GM19372 (cell line): ENCODE measurements around the gene UPK3A.
"Not testable (repeated sequence)": the region's sequence is repeated elsewhere in the genome, so short reads cannot be mapped to it uniquely, and the experiment has no call there.

Experiments
- ATAC-seq: cut with Tn5 transposase; IDR thresholded peaks from one replicate; pipeline ENCODE4 v1.9.1; 2021; ENCODE audit warnings: mild to moderate bottlenecking, low read depth, moderate library complexity; ENCODE audit not compliant: unreplicated experiment

The UPK3A gene

DNA sequence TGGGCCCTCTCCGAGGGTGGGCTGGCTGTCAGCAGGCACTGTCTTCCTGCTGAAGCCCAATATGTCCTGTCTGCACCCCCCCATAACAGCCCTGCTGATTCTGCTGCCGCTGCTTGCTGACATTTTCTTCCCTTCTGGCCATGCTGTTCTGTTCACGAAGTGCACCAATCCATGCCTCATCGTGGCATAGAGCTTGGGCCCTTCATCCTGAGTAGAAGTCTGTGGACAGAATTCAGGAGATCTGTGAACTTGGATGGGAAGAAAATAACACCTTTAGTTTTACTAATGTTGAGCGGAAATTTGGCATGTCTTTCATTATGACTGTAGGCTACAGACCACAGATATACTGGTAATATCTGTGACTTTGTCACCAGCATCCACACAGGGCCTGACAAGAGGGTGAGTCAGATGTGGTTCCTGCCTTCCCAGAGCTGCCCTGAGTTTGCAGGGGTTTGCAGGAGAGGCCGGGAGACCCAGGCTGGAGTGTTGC is 29.9 kb upstream of the UPK3A start:
- no peak for ATAC-seq

DNA sequence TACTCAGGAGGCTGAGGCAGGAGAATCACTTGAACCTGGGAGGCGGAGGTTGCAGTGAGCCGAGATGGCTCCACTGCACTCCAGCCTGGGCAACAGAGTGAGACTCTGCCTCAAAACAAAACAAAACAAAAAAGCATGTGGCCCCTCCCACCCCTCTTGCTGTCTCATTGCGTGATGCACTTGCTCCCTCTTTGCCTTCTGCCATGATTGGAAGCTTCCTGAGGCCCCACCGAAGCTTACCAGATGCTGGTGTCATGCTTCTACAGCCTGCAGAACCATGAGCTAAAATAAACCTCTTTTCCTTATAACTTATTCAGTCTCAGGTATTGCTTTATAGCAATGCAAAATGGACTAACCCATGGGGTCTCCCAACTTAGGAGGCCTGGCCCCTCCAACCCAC is 26.8 kb upstream of the UPK3A start:
- not testable (repeated sequence) for ATAC-seq

DNA sequence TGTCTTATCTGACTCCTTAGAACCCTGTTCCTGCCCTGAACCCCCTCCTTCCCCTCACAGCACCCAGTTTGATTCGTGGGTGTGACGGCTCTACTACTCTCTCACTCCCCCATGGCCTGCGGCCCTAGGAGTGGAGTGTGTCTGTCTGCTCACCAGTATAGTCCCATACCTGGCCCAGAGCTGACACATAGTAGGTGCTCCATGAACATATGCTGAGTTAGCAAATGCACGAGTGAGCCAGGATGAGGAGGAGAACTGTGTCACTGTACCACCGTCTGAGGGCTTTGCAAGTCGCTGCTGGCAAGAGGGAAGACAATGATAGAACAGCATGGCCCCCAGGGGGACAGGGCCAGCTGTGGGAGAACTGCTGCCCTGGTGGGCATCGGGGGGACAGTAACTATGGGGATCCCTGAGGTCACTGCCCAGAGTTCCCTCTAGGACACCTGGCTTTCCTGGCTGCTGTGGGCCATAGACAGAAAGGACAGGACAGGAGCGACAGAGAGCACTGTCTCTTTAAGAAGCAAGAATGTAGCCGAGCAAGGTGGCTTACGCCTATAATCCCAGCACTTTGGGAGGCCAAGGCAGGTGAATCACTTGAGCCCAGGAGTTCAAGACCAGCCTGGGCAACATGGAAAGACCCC is 24.9 kb upstream of the UPK3A start:
- no peak for ATAC-seq

DNA sequence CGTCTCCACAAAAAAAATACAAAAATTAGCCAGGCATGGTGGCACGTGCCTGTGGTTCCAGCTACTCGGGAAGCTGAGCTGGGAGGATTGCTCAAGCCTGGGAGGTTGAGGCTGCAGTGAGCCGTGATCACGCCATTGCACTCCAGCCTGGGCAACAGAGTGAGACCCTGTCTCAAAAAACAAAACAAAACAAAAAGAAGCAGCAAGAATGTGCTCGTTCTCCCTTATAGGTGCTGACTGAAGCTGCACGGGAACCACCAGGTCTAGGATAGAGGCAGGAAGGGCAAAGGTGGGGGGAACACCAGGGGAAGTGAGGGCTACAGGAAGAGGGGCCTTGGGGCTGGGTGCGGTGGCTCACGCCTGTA is 24.4 kb upstream of the UPK3A start:
- not testable (repeated sequence) for ATAC-seq

DNA sequence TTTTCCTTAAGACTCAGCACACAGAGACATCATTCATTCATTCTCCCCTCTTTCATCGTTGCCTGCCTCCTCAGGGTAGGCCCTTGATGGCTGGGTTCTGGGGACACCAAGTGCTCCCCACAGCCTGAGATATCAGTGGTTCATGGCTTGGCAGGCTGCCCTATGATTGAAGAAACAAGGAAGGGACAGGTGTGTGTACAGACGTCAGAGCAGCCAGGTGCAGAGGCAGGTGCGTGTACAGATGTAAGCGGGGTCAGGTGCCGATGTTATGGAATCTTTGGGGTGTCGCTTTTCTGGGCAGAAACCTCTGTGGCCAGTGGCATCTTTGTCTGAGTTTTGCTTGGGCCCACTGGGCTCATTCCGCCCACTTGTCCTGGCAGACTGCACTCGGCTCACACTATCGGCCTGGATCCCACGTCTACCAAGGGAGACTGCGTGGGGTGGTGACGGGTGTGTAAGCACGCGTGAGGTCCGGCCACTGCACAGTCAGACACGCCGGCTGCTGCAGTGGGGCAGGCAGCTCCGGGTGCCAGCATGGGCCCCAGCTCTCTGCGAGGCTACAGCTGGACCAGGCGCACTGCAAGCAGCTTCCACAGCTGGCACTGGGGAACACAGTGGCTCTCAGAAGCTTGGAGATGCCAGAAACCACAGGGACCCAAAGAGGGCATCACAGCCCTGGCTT is 23.2 kb upstream of the UPK3A start:
- no peak for ATAC-seq

DNA sequence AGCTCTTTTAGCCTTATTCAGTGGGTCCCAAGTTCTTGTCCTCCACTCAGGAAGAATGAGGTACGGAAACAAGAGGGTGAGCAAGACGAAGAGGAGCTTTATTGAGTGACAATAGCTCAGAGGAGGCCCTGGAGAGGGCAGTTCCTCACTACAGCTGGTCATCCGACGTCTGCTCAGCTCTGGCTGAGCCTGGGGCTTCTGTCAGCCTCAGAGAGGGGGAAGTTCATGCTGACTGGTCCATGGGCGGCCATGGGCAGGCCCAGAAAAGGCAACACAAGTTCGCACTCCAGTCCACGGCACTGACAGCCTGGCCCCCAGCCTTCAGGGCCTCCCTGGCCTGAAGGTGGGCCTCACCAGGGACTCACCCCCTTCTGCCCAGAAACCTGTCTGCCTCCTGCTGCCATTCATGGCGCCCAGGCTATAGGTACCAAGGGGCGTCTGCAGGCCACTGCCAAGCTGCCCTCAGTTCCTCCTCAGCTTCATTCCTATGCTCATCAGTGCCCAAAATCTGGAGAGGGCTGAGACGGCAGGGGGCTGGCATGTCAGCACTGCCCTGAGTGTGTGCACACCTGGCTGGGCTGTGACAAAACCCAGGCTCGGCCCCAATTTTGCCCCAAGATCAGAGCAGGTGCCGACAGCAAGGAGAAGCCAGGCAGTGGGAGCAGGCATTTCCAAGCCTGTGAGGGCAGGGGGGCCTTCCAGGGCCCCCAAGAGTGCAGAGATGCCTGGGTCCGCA is 22.4 kb upstream of the UPK3A start:
- no peak for ATAC-seq

DNA sequence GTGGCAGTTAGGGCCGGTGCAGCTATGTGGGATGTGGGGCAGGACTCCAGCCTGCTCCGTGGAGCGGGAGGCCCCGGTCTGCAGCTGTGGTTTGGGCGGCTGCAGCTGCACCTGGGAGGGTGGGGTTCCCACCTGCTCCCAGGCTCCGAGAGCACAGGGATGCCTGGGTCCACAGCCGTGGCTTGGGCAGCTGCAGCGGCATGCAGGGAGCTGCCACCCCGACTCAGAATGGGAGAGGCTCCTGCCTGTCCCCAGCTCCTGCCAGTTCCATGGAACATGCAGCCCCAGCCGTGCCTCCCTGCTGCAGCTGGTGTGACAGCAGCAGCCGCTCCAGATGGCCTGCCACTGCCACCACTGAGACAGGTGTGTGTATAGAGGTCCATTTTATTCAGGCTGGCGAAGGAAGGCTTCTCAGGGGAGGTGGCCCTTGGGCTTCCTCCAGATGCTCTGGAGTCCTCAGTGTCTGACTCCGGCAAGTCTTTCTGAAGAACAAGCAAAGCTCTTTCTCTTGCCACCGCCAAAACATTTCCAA is 21.8 kb upstream of the UPK3A start:
- ATAC-seq = peak; percentile 46

DNA sequence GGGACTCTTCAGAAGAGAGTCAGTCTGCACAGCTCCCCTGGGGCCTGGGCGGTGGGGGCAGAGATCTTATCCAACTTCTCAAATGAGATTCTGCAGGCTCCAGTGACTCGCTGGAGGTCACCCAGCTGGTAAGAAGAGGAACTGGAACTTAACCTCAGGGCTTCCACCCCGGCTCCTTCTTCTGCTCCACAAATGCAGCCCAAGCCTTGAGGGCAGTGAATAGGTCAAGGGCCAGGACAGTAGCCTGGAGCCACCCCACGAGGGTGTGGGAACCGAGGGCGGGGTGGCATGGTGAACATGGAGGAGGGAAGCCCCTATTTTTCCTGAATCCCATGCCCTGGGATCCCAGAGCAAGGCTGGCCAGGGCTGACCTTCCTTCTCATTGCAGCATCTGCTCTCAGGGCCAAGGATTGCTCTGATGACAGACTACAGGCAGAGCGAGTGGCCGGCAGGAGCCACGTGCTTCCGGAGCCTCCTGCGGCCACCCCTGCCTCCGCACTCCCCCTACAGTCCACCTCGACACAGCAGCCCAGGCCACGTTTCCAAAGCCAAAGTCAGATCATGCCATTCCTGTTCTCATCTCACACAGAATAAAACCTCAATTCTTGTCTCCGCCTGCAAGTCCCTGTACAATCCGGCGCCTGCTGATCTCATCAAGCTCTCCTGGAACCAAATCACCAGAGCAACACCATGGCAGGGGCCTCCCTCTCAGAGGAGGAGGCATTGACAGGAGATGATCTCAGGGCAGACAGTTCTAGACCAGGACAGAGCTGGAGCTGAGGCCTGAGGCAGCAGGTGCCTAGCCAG is 21.1 kb upstream of the UPK3A start:
- peak; percentile 51 for ATAC-seq

DNA sequence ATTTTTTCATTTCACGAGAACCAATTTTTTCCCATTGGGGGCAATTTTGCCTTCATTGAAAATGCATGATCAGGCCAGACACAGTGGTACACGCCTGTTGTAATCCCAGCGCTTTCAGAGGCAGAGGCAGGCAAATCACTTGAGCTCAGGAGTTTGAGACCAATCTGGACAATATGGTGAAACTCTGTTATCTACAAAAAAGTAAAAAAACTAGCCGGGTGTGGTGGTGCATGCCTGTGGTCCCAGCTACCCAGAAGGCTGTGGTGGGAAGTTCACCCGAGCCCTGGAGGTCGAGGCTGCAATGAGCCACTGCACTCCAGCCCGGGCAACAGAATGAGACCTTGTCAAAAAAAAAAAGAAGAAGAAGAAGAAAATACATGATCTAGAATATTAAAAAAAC is 19.2 kb upstream of the UPK3A start:
- ATAC-seq = no peak

DNA sequence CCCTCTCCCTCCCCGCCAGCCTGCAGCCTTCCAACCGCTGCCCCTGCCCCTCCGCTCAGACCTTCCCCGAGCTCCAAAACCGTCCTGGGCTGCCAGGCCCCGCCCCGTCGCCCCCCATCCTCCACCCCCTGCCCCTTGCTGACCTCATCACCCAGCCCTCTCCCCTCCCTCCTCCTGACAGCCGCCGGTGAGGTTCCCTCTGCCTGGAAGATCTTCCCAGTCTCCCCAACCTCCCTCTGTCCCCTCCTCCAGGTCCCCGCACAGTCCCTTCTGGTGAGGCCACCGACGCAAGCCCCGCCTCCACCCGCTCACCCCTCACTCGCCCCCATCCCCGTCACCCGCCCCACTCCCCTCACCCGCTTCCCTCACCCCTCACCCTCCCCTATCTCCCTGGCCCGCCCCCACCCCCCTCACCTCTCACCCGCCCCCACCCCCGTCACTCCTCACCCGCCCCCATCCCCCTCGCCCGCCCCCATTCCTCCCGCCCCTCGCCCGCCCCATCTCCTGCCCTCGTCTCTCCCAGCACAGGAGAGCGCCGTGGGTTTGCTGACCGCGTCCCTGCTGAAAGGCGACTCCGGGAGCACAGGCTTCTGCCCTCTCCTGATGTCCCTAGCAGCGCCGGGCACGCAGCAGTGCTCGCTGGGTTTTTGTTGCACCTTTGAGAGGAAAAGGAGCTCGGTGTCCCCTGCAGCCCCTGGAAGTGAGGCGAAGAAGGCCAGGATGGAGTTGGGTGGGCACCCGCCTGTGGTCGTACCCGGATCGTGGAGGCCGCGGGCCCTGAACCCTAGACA is 16.4 kb upstream of the UPK3A start:
- ATAC-seq = no peak

DNA sequence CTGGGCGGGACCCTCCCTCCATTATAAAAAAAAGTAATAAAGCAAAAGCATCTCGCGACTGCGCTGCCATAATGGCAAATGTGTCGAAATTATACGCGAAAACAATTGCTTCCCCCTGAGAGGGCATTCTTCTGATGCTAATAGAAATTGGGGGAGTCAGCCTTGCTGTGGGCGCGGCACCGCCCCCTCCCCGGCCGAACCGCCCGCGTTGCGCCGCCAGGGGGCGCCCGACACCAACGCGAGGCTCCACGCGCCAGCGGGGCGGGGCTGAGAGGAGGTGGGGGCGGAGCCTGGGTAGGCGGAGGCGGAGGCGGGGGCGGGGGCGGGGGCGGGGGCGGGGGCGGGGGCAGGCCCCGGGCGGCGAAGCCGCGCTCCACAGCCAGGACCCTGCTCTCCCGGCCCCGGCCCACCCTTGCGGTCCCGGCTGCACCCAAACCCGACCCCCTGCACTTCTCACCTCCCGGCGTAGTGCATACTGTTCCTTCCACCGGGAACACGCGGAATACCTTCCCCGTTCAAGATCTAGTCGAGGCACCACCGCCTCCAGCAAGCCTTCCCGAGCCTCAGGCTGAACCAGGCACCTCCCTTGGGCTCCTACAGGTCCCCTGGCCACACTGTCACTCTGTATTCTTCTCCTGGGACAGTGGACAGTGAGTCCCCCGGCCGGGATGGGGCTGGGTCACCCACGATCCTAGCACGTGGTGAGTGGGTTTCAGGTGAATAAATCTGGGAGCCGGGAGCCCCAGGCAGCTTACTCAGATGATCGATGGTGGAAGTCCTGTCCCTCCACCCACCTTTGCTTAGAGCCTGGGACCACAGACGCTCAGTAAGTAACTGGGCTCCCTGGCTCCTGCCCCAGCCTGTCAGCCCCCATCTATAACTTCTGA is 15.5 kb upstream of the UPK3A start:
- peak; percentile 82 for ATAC-seq

DNA sequence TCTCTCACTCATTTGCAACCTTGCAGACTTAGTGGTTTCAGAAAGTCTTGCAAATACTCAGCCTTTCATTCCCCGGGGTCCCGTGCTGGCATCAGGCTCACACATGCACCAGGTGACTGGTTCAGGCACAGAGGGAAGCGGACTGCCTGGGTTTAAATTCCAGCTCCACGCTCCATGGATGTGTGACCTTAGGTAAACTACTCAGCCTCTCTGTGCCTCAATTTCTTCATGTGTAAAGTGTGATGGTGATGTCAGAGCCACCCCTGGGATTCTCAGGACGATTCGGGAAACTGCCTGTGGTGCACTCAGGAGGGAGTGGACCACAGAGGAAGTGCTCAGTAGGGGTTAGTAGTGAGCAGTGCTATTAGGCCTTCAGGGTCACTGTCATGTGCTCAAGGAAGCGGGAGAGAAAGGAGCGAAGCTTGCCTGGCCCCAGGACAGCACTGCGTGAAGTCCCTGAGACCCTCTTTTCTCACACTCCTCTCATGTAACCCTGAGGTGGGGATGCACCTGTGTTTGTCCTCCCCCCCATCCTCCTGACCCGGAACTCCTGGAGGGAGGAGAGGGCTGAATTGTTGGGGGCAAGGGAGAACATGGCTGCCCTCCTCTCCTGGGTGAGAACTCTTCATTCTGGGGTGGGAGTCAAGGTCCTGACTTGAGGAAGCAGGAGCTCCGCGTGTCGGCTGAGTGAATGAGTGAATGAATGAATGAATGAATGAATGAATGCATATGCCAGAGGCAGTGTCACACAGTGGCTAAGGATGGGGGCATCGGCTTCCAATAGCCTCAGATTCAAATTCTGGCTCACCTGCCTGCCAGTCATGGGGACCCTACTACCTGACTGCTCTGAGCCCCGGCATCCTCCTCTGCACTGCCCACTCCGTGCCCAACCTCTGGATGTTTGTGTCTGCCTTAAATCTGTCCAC is 14.4 kb upstream of the UPK3A start:
- ATAC-seq = no peak

DNA sequence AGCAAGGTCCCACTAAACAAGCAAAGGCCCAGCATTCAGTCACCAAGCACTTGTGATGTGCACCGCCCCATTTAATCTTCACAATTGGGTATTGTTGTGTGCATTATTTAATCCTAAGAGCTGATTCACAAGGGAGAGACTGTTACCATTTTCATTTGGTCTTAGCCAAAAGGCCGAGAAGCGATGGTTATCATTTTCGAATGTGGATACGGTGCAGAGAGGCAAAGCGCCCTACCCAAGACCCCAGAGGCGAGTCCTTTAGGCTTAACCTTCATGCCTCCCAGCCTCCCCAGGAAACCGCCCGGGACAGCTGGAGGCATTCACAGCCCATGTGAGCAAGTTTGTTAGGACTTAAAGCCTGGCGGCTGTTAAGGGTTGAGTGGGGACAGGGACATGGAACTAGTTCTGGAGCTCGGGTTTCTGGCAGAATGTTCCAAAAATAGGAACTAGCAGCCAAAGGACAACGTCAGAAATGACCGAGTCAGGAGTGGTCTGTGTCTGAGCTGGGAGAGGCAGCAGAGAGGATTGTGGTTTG is 13.0 kb upstream of the UPK3A start:
- no peak for ATAC-seq

DNA sequence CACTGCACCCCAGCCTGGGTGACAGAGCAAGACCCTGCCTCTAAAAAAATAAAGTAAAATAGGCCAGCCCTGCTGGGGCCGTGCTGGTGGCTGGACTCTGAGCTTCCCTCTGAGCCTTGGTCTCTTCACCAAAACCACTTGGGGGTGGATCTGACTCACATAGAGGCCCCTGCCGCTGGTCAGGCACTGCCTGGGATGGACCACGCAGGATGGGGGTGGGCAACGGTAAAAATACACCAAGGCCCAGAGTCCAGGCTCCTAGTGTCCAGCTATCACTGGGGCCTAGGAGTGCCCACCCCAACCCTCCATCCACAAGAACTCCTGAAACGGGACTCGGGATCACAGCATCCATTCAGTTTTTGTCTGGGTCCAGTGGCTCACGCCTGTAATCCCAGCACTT is 12.3 kb upstream of the UPK3A start:
- ATAC-seq = no peak

DNA sequence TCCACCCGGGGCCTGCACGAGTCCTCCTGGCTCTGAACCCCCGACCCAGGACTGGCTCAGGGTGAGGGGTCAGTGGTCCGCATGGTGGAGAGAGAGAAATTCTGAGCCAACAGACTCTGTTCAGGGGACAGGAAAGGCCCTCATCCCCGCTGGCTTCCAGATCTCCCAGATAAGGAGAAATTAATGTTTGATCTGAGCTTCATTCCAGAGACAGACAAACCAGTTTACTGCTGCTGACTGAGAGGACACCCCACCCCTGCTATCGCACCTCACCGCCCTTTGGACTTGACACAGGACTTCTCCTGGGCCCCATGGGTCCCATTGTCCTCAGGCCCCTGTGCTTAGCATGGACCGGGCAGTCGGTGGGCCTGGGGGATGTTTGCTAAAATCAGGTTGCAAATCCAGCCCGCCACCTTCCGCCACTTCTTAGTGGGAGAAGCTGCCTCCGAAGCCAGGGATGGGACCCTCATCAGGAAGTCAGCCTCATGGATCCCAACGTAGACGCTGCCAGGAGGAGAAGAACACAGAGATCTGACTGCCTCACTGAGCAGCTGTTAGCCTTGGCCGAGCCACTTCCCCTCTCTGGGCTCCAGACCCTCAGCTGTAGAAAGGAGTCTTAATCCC is 11.2 kb upstream of the UPK3A start:
- ATAC-seq = no peak

DNA sequence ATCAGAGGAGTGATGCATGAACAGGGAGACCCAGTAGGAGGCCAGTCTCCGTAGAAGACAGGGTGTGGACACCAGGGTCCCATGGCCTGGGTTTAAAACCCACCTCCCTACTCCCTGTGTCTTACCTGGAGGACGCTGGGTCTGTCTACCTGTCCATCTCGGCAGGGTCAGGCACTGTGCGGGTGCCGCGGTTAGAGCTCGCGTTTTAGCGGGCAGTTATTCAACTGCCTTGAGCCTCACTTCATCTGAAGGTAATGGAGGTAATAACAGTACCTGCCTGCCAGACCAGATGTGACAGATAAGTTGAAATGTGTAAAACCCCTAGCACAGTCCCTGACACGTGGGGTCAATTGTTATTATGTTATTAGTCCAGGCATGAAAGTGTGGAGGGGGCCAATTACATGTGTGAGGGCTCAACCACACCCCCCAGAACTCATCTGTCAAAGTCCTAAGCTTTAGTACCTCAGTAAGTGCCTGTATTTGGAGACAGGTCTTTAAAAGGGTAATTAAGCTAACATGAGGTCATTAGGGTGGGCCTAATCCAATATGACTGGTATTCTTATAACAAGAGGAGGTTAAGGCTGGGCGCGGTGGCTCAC is 8.1 kb upstream of the UPK3A start:
- no peak for ATAC-seq

DNA sequence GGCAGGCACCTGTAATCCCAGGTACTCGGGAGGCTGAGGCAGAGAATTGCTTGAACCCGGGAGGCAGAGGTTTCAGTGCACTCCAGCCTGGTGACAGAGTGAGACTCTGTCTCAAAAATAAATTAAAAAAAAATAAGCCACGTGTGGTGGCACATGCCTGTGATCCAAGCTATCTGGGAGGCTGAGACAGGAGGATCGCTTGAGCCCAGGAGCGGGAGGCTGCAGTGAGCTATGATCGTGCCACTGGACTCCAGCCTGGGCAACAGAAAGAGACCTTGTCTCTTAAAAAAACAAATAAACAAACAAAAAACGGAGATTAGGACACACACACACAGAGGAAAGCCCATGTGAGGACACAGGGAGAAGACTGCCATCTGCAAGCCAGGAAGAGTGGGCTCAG is 7.0 kb upstream of the UPK3A start:
- not testable (repeated sequence) for ATAC-seq
